Measurements from ENCODE around the gene C10orf105.
A peak's percentile ranks its signal among the peaks of the same experiment; 100 is the strongest.

Gene C10orf105

GRCh38 chr10:71727105-71727737, 7.6 kb upstream of the C10orf105 start:
- Histone ChIP-seq H3K4me3 (ENCODE audit: low read length) (peak overlapping the region; percentile 44), H3K4me1 (ENCODE audit: control insufficient read depth, insufficient read depth, low read length) (peaks cover 15% of the 10 kb centered on the region), H3K27me3 (ENCODE audit: control insufficient read depth, insufficient read depth, low read length) (no peaks in the 10 kb centered on the region), H3K36me3 (ENCODE audit: control insufficient read depth, insufficient read depth, low read length) (no peaks in the 10 kb centered on the region), H3K27ac (ENCODE audit: low read depth, low read length) (peak overlapping the region; percentile 86), H3K9ac (ENCODE audit: low read length) (peak overlapping the region; percentile 33)

- Histone ChIP-seq H3K9ac (ENCODE audit: low read length) (no peak overlapping the region), H3K4me1 (ENCODE audit: control insufficient read depth, insufficient read depth, low read length) (peaks cover 15% of the 10 kb centered on the region), H3K4me3 (ENCODE audit: low read length) (no peak overlapping the region), H3K36me3 (ENCODE audit: control insufficient read depth, insufficient read depth, low read length) (no peaks in the 10 kb centered on the region), H3K27ac (ENCODE audit: low read depth, low read length) (no peak overlapping the region), H3K27me3 (ENCODE audit: control insufficient read depth, insufficient read depth, low read length) (no peaks in the 10 kb centered on the region)
Measured at GRCh38 chr10:71726580-71727104, 7.1 kb upstream of the C10orf105 start.

GRCh38 chr10:71725998-71726579, 6.5 kb upstream of the C10orf105 start:
- Histone ChIP-seq H3K4me1 (ENCODE audit: control insufficient read depth, insufficient read depth, low read length) (peaks cover 15% of the 10 kb centered on the region), H3K9ac (ENCODE audit: low read length) (no peak overlapping the region), H3K27ac (ENCODE audit: low read depth, low read length) (no peak overlapping the region), H3K36me3 (ENCODE audit: control insufficient read depth, insufficient read depth, low read length) (no peaks in the 10 kb centered on the region), H3K4me3 (ENCODE audit: low read length) (no peak overlapping the region), H3K27me3 (ENCODE audit: control insufficient read depth, insufficient read depth, low read length) (no peaks in the 10 kb centered on the region)

GRCh38 chr10:71725249-71725648, 5.7 kb upstream of the C10orf105 start:
- Histone ChIP-seq H3K27ac (ENCODE audit: low read depth, low read length) (no peak overlapping the region), H3K27me3 (ENCODE audit: control insufficient read depth, insufficient read depth, low read length) (no peaks in the 10 kb centered on the region), H3K4me1 (ENCODE audit: control insufficient read depth, insufficient read depth, low read length) (peaks cover 15% of the 10 kb centered on the region), H3K4me3 (ENCODE audit: low read length) (no peak overlapping the region), H3K9ac (ENCODE audit: low read length) (no peak overlapping the region), H3K36me3 (ENCODE audit: control insufficient read depth, insufficient read depth, low read length) (no peaks in the 10 kb centered on the region)

GRCh38 chr10:71724539-71724938, 5.0 kb upstream of the C10orf105 start:
- Histone ChIP-seq H3K36me3 (ENCODE audit: control insufficient read depth, insufficient read depth, low read length) (no peaks in the 10 kb centered on the region), H3K27me3 (ENCODE audit: control insufficient read depth, insufficient read depth, low read length) (no peaks in the 10 kb centered on the region), H3K9ac (ENCODE audit: low read length) (no peak overlapping the region), H3K27ac (ENCODE audit: low read depth, low read length) (no peak overlapping the region), H3K4me3 (ENCODE audit: low read length) (no peak overlapping the region), H3K4me1 (ENCODE audit: control insufficient read depth, insufficient read depth, low read length) (peaks cover 15% of the 10 kb centered on the region)

- no peaks in the 10 kb centered on the region for H3K27me3 ChIP-seq (ENCODE audit: control insufficient read depth, insufficient read depth, low read length)
- H3K9ac ChIP-seq (ENCODE audit: low read length) = no peak overlapping the region
- peaks cover 12% of the 10 kb centered on the region for H3K4me1 ChIP-seq (ENCODE audit: control insufficient read depth, insufficient read depth, low read length)
- H3K36me3 ChIP-seq (ENCODE audit: control insufficient read depth, insufficient read depth, low read length) = no peaks in the 10 kb centered on the region
- H3K27ac ChIP-seq (ENCODE audit: low read depth, low read length) = no peak overlapping the region
- H3K4me3 ChIP-seq (ENCODE audit: low read length) = no peak overlapping the region
Measured at GRCh38 chr10:71723311-71723710, 3.7 kb upstream of the C10orf105 start.

GRCh38 chr10:71722849-71723248, 3.3 kb upstream of the C10orf105 start:
- Histone ChIP-seq H3K9ac (ENCODE audit: low read length) (no peak overlapping the region), H3K4me1 (ENCODE audit: control insufficient read depth, insufficient read depth, low read length) (peaks cover 8% of the 10 kb centered on the region), H3K27ac (ENCODE audit: low read depth, low read length) (no peak overlapping the region)

GRCh38 chr10:71721313-71721712, 1.7 kb upstream of the C10orf105 start:
- H3K4me1 ChIP-seq (ENCODE audit: control insufficient read depth, insufficient read depth, low read length) = no peaks in the 10 kb centered on the region
- H3K27me3 ChIP-seq (ENCODE audit: control insufficient read depth, insufficient read depth, low read length) = no peaks in the 10 kb centered on the region
- H3K4me3 ChIP-seq (ENCODE audit: low read length) = no peak overlapping the region

More at GRCh38 chr10:71722849-71723248, 3.3 kb upstream of the C10orf105 start:
- H3K4me3 ChIP-seq (ENCODE audit: low read length) = no peak overlapping the region
- no peaks in the 10 kb centered on the region for H3K27me3 ChIP-seq (ENCODE audit: control insufficient read depth, insufficient read depth, low read length)
- H3K36me3 ChIP-seq (ENCODE audit: control insufficient read depth, insufficient read depth, low read length) = no peaks in the 10 kb centered on the region

GRCh38 chr10:71720288-71720687, 710 bp upstream of the C10orf105 start:
- H3K4me3 ChIP-seq (ENCODE audit: low read length) = no peak overlapping the region
- no peak overlapping the region for H3K27ac ChIP-seq (ENCODE audit: low read depth, low read length)
- H3K4me1 ChIP-seq (ENCODE audit: control insufficient read depth, insufficient read depth, low read length) = peaks cover under 1% of the 10 kb centered on the region
- H3K27me3 ChIP-seq (ENCODE audit: control insufficient read depth, insufficient read depth, low read length) = no peaks in the 10 kb centered on the region
- no peaks in the 10 kb centered on the region for H3K36me3 ChIP-seq (ENCODE audit: control insufficient read depth, insufficient read depth, low read length)
- no peak overlapping the region for H3K9ac ChIP-seq (ENCODE audit: low read length)

More at GRCh38 chr10:71721313-71721712, 1.7 kb upstream of the C10orf105 start:
- Histone ChIP-seq H3K9ac (ENCODE audit: low read length) (no peak overlapping the region), H3K36me3 (ENCODE audit: control insufficient read depth, insufficient read depth, low read length) (no peaks in the 10 kb centered on the region), H3K27ac (ENCODE audit: low read depth, low read length) (no peak overlapping the region)

GRCh38 chr10:71719042-71719441, 536 bp downstream of the C10orf105 start:
- Histone ChIP-seq H3K9ac (ENCODE audit: low read length) (no peak overlapping the region), H3K4me1 (ENCODE audit: control insufficient read depth, insufficient read depth, low read length) (peaks cover 13% of the 10 kb centered on the region), H3K36me3 (ENCODE audit: control insufficient read depth, insufficient read depth, low read length) (no peaks in the 10 kb centered on the region), H3K27me3 (ENCODE audit: control insufficient read depth, insufficient read depth, low read length) (no peaks in the 10 kb centered on the region), H3K27ac (ENCODE audit: low read depth, low read length) (no peak overlapping the region), H3K4me3 (ENCODE audit: low read length) (no peak overlapping the region)

- Histone ChIP-seq H3K4me3 (ENCODE audit: low read length) (no peak overlapping the region), H3K36me3 (ENCODE audit: control insufficient read depth, insufficient read depth, low read length) (no peaks in the 10 kb centered on the region), H3K27ac (ENCODE audit: low read depth, low read length) (no peak overlapping the region), H3K4me1 (ENCODE audit: control insufficient read depth, insufficient read depth, low read length) (peaks cover 21% of the 10 kb centered on the region), H3K9ac (ENCODE audit: low read length) (no peak overlapping the region), H3K27me3 (ENCODE audit: control insufficient read depth, insufficient read depth, low read length) (no peaks in the 10 kb centered on the region)
Measured at GRCh38 chr10:71718165-71718698, 1.3 kb downstream of the C10orf105 start.

- Histone ChIP-seq H3K4me1 (ENCODE audit: control insufficient read depth, insufficient read depth, low read length) (peaks cover 25% of the 10 kb centered on the region), H3K36me3 (ENCODE audit: control insufficient read depth, insufficient read depth, low read length) (no peaks in the 10 kb centered on the region), H3K9ac (ENCODE audit: low read length) (no peak overlapping the region), H3K27ac (ENCODE audit: low read depth, low read length) (no peak overlapping the region), H3K27me3 (ENCODE audit: control insufficient read depth, insufficient read depth, low read length) (no peaks in the 10 kb centered on the region), H3K4me3 (ENCODE audit: low read length) (no peak overlapping the region)
Measured at GRCh38 chr10:71717551-71717951, 2.0 kb downstream of the C10orf105 start.
